Measurements from ENCODE around the gene PCDHGC3. TPM values are rescaled to one million over a fixed set of nuclear protein-coding genes. Genes with fewer than 3 reads are reported as not detected.

The PCDHGC3 gene
- polyA plus RNA-seq, 1 of the 3 experiments (the other 2 are of a cell fraction): 97.0 TPM

DNA sequence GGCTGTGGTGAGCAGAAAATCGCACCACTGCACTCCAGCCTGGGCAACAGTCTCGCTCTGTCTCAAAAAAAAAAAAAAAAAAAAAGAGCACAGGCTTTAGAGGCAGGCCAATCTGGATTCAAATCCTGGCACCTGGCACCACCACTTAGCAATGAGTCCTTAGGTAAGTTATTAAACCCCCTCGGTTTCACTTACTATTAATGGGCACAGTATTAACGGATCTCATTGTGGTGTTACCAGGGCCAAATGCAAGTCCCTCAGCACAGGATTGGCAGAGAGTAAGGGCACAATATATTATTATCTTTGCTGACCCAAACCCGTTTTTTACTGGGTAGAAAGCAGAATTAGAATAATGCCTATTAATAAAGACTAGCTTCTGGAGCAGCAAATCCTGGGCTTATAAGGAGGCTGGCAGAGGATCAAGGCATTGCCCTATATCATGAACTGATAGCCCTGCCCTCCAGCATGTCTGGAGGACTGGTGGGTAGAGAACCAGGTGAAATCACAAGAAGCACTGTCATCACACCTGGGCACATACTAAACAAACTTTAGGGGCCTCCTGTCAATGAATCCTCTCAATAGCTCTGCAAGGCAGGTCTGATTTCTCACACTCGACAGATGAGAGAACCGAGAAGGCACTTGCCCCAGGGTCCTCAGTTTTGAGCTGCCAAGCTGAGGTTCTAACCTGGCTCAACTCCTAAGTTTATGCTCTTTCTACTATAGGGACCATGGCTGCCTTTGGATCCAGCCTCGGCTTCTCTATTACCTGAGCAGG is 30.8 kb downstream of the PCDHGC3 start:
- peaks cover 33% of the 10 kb centered on the region for H3K79me2 ChIP-seq (ENCODE audit: insufficient read depth)
- no peaks in the 10 kb centered on the region for H3K9me2 ChIP-seq
- WGBS (ENCODE audit: low lambda C conversion rate): 95% methylated on average over 6 of the region's 8 CpGs
- POLR2A ChIA-PET: interaction anchor here (1.3 to 2.5 kb wide), 3 partner anchors 12 to 31 kb away, joined by 4 to 13 read pairs (median 7); partner anchors contain the start of gene PCDHGC3
- CTCF ChIA-PET: interaction anchor here (0.6 to 8.5 kb wide), 9 partner anchors 12 to 89 kb away, joined by 3 to 75 read pairs (median 6); partner anchors contain the start of genes PCDHGB7, PCDHGC3 and PCDHGC4
- no peaks in the 10 kb centered on the region for H3K27me3 ChIP-seq (ENCODE audit: insufficient read depth)
- peak overlapping the region; percentile 98 to 99 for H3K27ac ChIP-seq (ENCODE audit: low read depth in 2 of 2, low read length in 1 of 2)
- no peak overlapping the region for H2AFZ ChIP-seq (ENCODE audit: low read depth)
- H3K9me3 ChIP-seq: no peaks in the 10 kb centered on the region
- peak overlapping the region; percentile 82; the same call in 1 of the 2 replicates for H3K4me2 ChIP-seq
- H3K4me1 ChIP-seq (ENCODE audit: control insufficient read depth in 1 of 2, insufficient read depth in 2 of 2, low read depth in 1 of 2, low read length in 1 of 2): peaks cover 32 to 36% of the 10 kb centered on the region in 2 experiments
- peaks cover 43% of the 10 kb centered on the region for H3F3A ChIP-seq (replicated peaks; ENCODE audit: insufficient read depth)
- H3K36me3 ChIP-seq (replicated peaks in 1 of 2; ENCODE audit: control insufficient read depth in 1 of 2, insufficient read depth in 2 of 2, low read length in 1 of 2): peaks cover 22 to 54% of the 10 kb centered on the region in 2 experiments
- DNase-seq: no peak
- H3K4me3 ChIP-seq (ENCODE audit: low read depth in 2 of 2, low read length in 1 of 2): no peak overlapping the region
- no peaks in the 10 kb centered on the region for H4K20me1 ChIP-seq (ENCODE audit: insufficient read depth)
- H3K9ac ChIP-seq: no peak overlapping the region
- no peak for TF ChIP-seq RFX5 (IDR thresholded peaks at IDR 0.05; ENCODE audit: low read length)
- TF ChIP-seq, protein P1, sequence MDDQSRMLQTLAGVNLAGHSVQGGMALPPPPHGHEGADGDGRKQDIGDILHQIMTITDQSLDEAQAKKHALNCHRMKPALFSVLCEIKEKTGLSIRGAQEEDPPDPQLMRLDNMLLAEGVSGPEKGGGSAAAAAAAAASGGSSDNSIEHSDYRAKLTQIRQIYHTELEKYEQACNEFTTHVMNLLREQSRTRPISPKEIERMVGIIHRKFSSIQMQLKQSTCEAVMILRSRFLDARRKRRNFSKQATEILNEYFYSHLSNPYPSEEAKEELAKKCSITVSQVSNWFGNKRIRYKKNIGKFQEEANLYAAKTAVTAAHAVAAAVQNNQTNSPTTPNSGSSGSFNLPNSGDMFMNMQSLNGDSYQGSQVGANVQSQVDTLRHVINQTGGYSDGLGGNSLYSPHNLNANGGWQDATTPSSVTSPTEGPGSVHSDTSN (IDR thresholded peaks at IDR 0.05): no peak
- no peak for TF ChIP-seq EP300 (IDR thresholded peaks at IDR 0.05; ENCODE audit: borderline replicate concordance in 1 of 2, low read depth in 1 of 2, low read length in 1 of 2)
- no peak for TF ChIP-seq MEF2A (IDR thresholded peaks at IDR 0.05; ENCODE audit: borderline replicate concordance, low read depth)
- no peak for TF ChIP-seq GATA2 (CRISPR knock-in tag; IDR thresholded peaks at IDR 0.05)
- TF ChIP-seq FOXM1 (IDR thresholded peaks at IDR 0.05; ENCODE audit: low read depth): no peak
- no peak for TF ChIP-seq SMC3 (IDR thresholded peaks at IDR 0.05; ENCODE audit: low read depth, low read length)
- TF ChIP-seq MXI1 (IDR thresholded peaks at IDR 0.05; ENCODE audit: low read depth, low read length): no peak
- no peak for TF ChIP-seq FOXJ3 (CRISPR knock-in tag; IDR thresholded peaks at IDR 0.05)
- no peak for TF ChIP-seq TEAD4 (IDR thresholded peaks at IDR 0.05; ENCODE audit: borderline replicate concordance, insufficient read depth)
- TF ChIP-seq, protein P2, sequence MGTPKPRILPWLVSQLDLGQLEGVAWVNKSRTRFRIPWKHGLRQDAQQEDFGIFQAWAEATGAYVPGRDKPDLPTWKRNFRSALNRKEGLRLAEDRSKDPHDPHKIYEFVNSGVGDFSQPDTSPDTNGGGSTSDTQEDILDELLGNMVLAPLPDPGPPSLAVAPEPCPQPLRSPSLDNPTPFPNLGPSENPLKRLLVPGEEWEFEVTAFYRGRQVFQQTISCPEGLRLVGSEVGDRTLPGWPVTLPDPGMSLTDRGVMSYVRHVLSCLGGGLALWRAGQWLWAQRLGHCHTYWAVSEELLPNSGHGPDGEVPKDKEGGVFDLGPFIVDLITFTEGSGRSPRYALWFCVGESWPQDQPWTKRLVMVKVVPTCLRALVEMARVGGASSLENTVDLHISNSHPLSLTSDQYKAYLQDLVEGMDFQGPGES (IDR thresholded peaks at IDR 0.05; ENCODE audit: low read depth, low read length): no peak
- TF ChIP-seq TAF1 (IDR thresholded peaks at IDR 0.05; ENCODE audit: borderline replicate concordance, low read depth, low read length): no peak
- no peak for TF ChIP-seq RXRA (IDR thresholded peaks at IDR 0.05; ENCODE audit: borderline replicate concordance, low read depth)
- TF ChIP-seq POLR2AphosphoS5 (IDR thresholded peaks at IDR 0.05; ENCODE audit: low read depth, low read length): no peak
- TF ChIP-seq, protein P3, sequence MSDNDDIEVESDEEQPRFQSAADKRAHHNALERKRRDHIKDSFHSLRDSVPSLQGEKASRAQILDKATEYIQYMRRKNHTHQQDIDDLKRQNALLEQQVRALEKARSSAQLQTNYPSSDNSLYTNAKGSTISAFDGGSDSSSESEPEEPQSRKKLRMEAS (IDR thresholded peaks at IDR 0.05; ENCODE audit: low read depth): no peak
- TF ChIP-seq FOSL2 (IDR thresholded peaks at IDR 0.05; ENCODE audit: borderline replicate concordance, low read depth): no peak
- no peak for TF ChIP-seq NRF1 (IDR thresholded peaks at IDR 0.05; ENCODE audit: low read depth, low read length)
- no peak for TF ChIP-seq EZH2phosphoT487 (IDR thresholded peaks at IDR 0.05; ENCODE audit: borderline replicate concordance, low read depth)
- TF ChIP-seq YY1 (IDR thresholded peaks at IDR 0.05; ENCODE audit: low read depth): no peak
- TF ChIP-seq ELF1 (IDR thresholded peaks at IDR 0.05): no peak
